ENCODE results near the gene SCTR.

SCTR gene

GRCh38 chr2:119429225-119429981, 94.9 kb downstream of the SCTR start:
- DNase-seq (ENCODE audit: low read depth): no peak

- no peak for DNase-seq (ENCODE audit: low read depth)
Observed at GRCh38 chr2:119428488-119429224, 95.6 kb downstream of the SCTR start.

- DNase-seq (ENCODE audit: low read depth): no peak
Observed at GRCh38 chr2:119427756-119428155, 96.5 kb downstream of the SCTR start.

GRCh38 chr2:119426801-119427395, 97.4 kb downstream of the SCTR start:
- DNase-seq (ENCODE audit: low read depth): no peak

GRCh38 chr2:119426396-119426675, 97.9 kb downstream of the SCTR start:
- no peak for DNase-seq (ENCODE audit: low read depth)

- DNase-seq (ENCODE audit: low read depth): no peak
Observed at GRCh38 chr2:119425620-119426395, 98.5 kb downstream of the SCTR start.

- no peak for DNase-seq (ENCODE audit: low read depth)
Observed at GRCh38 chr2:119425119-119425405, 99.2 kb downstream of the SCTR start.

GRCh38 chr2:119424284-119425118, 99.8 kb downstream of the SCTR start:
- no peak for DNase-seq (ENCODE audit: low read depth)

- no peak for DNase-seq (ENCODE audit: low read depth)
Observed at GRCh38 chr2:119423811-119424210, 100.5 kb downstream of the SCTR start.

GRCh38 chr2:119423108-119423444, 101.2 kb downstream of the SCTR start:
- no peak for DNase-seq (ENCODE audit: low read depth)

GRCh38 chr2:119422360-119423107, 101.7 kb downstream of the SCTR start:
- DNase-seq (ENCODE audit: low read depth): no peak

- no peak for DNase-seq (ENCODE audit: low read depth)
Observed at GRCh38 chr2:119421741-119422140, 102.5 kb downstream of the SCTR start.

- no peak for DNase-seq (ENCODE audit: low read depth)
Observed at GRCh38 chr2:119421304-119421703, 103.0 kb downstream of the SCTR start.

- DNase-seq (ENCODE audit: low read depth): no peak
Observed at GRCh38 chr2:119419803-119420508, 104.3 kb downstream of the SCTR start.

- no peak for DNase-seq (ENCODE audit: low read depth)
Observed at GRCh38 chr2:119419065-119419464, 105.2 kb downstream of the SCTR start.

- no peak for DNase-seq (ENCODE audit: low read depth)
Observed at GRCh38 chr2:119417908-119418307, 106.4 kb downstream of the SCTR start.

- DNase-seq (ENCODE audit: low read depth): no peak
Observed at GRCh38 chr2:119416299-119416923, 107.9 kb downstream of the SCTR start.

GRCh38 chr2:119415630-119416029, 108.7 kb downstream of the SCTR start:
- no peak for DNase-seq (ENCODE audit: low read depth)

- no peak for DNase-seq (ENCODE audit: low read depth)
Observed at GRCh38 chr2:119414894-119415293, 109.4 kb downstream of the SCTR start.

- no peak for DNase-seq (ENCODE audit: low read depth)
Observed at GRCh38 chr2:119409506-119409905, 114.8 kb downstream of the SCTR start.
